HPDE6-E6E7 (cell line): Measurements from ENCODE around the gene VIPR2.

Experiments used
- DNase-seq: peaks from one replicate; pipeline ENCODE4 v3.0.0; 2011; ENCODE audit warnings: missing footprints; ENCODE audit errors: extremely low spot score

VIPR2 gene

GRCh38 chr7:159026271-159027055 is 118.2 kb downstream of the VIPR2 start:
- no peak for DNase-seq

- no peak for DNase-seq
These were observed 119.4 kb downstream of the VIPR2 start for GRCh38 chr7:159025161-159025779.

DNA sequence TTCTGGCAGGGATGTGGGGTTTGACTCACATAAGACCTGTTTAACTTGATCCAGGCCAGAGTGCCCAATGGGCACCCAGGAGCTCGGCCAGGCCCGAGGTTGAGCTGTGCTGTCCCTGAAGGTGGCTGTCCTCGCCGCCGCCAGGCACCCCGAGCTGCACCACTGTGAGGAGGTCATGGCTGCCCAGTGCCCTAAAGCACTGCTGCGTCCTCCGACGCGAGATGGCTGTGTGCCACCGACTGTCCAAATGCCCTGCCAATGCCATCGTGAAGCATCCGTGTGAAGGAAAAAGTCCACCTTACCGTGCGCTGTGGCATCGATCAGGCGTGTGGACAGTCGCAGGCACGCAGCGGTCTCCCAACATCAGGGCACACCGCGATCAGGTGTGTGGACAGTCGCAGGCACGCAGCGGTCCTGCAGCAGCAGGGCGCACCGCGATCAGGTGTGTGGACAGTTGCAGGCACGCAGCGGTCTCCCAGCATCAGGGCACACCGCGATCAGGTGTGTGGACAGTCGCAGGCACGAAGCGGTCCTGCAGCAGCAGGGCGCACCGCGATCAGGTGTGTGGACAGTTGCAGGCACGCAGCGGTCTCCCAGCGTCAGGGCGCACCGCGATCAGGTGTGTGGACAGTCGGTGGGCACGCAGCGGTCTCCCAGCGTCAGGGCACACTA is 120.3 kb downstream of the VIPR2 start:
- no peak for DNase-seq

- no peak for DNase-seq
These were observed 120.9 kb downstream of the VIPR2 start for GRCh38 chr7:159023746-159024145.

DNA sequence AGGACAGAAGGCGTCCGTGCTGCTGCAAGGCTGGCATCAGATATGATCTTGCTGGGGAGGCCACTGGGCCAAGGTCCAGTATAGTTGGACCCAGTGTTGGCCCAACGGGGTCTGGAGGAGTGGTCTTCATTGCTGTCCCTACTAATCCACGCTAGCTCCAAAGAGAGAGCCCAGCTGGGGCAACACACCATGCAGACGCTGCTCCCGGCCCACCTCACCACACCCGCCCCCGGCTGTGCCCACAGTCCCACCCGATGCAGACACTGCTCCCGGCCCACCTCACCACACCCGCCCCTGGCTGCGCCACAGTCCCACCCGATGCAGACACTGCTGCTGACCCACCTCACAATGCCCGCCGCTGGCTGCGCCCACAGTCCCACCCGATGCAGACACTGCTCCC is 121.5 kb downstream of the VIPR2 start:
- DNase-seq: no peak

DNA sequence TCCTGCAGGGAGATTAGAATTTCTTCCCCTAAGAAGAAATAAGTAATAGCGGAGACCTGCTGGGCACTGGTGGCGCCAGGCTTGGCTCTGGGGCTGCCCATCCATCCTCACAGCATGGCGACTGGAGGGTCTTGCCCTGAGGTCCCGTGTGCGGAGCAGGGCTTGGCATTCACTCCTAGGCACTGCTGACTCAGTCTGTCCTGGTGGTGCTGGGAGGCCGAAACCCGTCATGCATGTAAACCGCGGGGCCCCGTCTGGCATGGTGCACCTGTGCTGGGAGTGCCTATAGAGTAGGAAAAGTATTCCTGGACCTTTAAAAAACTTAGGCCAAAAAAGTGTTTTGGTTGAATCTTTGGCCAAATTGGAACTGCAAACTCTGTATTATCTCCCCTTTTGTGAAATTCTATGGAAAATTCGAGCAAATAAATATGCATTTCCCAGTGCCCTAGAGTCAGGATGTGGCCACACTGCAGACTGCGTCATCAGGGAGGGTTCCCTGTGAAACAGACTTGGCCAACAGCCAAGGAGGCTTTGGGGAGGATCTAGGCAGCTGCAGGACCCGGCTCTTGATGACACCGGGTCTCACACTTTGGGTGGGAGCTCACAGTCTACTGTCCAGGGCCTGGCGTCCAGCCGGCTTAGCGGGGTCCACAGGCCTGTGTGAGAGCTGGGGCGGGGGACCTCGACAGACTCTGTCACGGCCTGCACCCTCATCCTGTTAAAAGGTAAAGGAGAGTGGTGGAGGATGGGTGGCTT is 122.3 kb downstream of the VIPR2 start:
- no peak for DNase-seq

GRCh38 chr7:159020987-159021386 is 123.7 kb downstream of the VIPR2 start:
- DNase-seq: no peak

DNA sequence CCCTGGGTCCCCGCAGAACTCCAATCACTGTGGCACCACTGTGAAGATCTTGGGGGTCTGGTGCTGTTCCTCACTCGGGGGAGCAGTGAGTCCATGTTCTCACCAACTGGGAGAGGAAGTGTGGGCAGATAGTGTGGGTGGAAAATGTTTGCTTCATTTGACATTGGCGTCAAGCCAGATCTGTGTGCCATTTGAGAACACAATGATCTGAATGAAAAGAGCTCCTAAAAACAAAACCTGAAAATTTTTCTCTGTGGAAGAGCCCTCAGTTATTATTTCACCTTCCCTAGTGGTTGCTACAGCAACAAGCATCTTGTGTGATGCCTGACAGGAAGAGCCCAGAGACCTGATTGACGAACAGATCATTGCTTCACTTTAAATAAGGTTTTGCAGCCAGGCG is 125.6 kb downstream of the VIPR2 start:
- no peak for DNase-seq

DNA sequence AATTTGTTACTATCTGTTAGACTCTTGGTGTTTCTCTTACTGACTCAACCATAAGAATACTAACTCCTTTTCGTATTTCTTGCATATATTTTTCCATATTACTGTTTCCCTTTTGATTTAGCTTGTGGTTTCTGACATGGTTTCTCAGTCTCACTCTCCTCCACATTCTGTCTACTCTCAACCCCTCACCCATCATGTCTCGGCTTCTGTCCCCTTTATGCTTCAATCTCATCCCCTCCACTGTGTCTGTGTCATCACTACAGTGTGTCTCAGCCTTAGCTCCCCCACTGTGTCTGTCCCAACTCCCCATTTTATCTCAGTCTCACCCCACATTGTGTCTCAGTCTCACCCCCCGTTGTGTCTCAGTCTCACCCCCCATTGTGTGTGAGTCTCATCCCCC is 126.9 kb downstream of the VIPR2 start:
- DNase-seq: no peak

DNA sequence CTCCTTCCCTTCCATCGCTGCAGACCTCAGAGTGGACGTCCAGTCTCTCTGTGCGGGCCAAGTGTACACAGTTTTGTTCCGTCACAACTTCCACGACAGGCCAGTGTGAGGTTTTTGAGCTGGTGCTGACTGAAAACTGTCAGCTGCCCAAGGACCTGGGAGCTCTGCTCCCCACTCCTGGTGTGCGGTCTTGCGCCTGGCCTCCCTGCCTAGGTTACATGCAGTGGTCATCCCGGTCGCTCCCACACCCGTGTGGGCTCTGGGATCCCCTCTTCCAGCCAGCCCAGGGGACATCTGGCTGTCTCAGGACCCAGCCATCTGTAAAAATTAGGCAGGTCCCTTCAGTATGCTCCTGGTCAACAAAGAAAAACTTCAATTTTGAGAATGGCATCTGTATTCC is 127.5 kb downstream of the VIPR2 start:
- no peak for DNase-seq

- DNase-seq: no peak
These were observed 128.1 kb downstream of the VIPR2 start for GRCh38 chr7:159016591-159016990.

DNA sequence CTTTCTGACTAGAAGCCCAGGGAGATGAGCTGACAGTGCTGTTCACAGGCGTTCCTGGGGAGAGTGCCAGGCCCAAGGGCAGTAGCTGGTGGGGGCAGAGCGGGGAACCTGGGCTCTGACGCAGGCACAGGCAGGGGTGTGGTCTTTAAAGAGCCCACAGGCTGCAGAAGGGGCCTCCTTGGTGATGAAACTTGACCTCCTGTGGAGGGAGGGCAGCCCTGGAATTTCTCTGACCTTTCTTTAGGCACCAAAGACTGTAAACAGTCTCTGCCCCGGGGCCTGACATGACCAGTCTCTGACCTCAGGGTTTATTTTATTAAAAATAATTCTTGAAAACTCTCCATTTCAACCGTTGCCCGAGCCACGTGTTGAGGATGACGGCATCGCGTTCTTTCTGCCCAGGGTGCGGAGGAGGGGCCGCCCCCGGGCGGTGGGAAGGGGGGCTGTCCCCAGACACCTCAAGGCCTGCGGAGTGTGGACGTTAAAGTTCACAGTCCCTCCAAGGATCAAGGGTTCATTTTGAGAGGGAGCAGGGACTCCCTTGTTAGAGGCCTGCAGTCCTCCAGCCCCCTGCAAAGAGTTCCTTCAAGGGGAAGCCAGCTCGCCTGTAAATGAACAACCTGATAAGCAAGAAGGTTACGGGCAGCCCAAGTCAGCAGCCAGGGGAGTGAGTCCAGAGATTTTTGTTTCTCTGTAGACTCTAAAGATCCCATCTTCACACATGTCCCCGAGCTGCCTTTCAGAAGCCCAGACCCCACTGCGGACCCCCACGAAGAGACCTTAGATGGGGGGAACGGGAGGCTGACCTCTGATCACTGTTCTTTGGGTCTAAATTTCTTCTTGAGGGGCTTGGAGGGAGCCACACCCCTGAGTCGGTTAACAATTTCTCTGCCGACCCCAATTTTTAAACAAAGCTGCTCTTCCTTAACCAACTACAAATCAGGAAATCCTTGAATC is 128.9 kb downstream of the VIPR2 start:
- no peak for DNase-seq

- DNase-seq: no peak
These were observed 129.6 kb downstream of the VIPR2 start for GRCh38 chr7:159015081-159015453.

- no peak for DNase-seq
These were observed 130.2 kb downstream of the VIPR2 start for GRCh38 chr7:159014297-159015062.

- no peak for DNase-seq
These were observed 130.8 kb downstream of the VIPR2 start for GRCh38 chr7:159013825-159014289.

DNA sequence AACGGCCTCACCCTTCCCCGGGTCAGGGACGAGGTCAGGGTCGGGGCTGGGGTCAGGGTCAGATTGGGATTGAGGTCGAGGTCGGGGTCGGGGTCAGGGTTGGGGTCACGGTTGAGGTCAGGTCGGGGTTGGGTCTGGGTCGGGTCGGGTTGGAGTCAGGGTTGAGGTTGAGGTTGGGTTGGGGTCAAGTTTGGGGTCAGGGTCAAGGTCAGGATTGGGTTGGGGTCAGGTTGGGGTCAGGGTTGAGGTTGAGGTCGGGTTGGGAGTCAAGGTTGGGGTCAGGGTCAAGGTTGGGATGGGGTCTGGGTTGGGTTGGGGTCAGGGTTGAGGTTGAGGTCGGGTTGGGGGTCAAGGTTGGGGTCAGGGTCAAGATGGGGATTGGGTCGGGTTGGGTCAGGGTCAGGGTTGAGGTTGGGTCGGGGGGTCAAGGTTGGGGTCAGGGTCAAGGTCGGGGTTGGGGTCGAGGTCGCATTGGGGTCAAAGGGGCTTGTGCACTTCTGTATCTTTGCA is 131.4 kb downstream of the VIPR2 start:
- no peak for DNase-seq

GRCh38 chr7:159012353-159013069 is 132.2 kb downstream of the VIPR2 start:
- DNase-seq: no peak

DNA sequence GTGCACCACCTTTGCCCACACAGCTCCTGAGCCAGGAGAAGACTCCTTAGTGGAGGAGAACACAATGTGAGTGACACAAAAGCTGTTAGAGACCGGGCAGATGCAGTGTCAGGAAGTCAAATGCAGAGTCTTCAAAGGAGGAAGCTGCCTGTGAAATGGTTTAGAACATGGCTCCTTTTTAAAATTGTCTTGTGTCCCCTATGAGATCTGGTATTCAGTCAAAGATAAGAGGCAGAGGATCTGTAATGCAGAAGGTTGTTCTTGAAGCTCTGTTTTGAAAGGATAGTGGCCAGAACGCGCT is 133.0 kb downstream of the VIPR2 start:
- DNase-seq: no peak

GRCh38 chr7:159010937-159011721 is 133.5 kb downstream of the VIPR2 start:
- no peak for DNase-seq
